Stimulated activated CD4-positive, alpha-beta T cell treated with anti-CD3 and anti-CD28 coated beads, Interleukin-12 subunit alpha, Interleukin-12 subunit beta, amount 100 ng/mL, for 4 hours (primary cell): Measurements from ENCODE around the gene ZNF324.
A peak's percentile ranks its signal among the peaks of the same experiment; 100 is the strongest.
"Not testable (repeated sequence)": the region's sequence is repeated elsewhere in the genome, so short reads cannot be mapped to it uniquely, and the experiment has no call there.

Experiments used
- DNase-seq: peaks from one replicate; pipeline ENCODE4 v3.0.0-alpha.2; 2020

ZNF324 gene

GRCh38 chr19:58473775-58474174 is 6.9 kb downstream of the ZNF324 start:
- no peak for DNase-seq

- DNase-seq, result no peak
Measured at GRCh38 chr19:58474291-58474996, 7.6 kb downstream of the ZNF324 start.

GRCh38 chr19:58474997-58475713 is 8.3 kb downstream of the ZNF324 start:
- DNase-seq, result no peak

GRCh38 chr19:58475714-58476497 is 9.0 kb downstream of the ZNF324 start, which contains the start of gene ZNF446:
ZNF446 (plus strand) TSS chr19:58476352; CDS start chr19:58477219, 867 bp downstream.
- peak; percentile 91 for DNase-seq

GRCh38 chr19:58476498-58477015 is 9.7 kb downstream of the ZNF324 start:
- DNase-seq, result no peak

GRCh38 chr19:58477130-58477529 is 10.2 kb downstream of the ZNF324 start:
- DNase-seq, result no peak

GRCh38 chr19:58477871-58478270 is 11.0 kb downstream of the ZNF324 start:
- DNase-seq, result no peak

- DNase-seq, result no peak
Measured at GRCh38 chr19:58479303-58479702, 12.4 kb downstream of the ZNF324 start.

GRCh38 chr19:58479736-58480480 is 13.0 kb downstream of the ZNF324 start:
- DNase-seq, result no peak

- no peak for DNase-seq
Measured at GRCh38 chr19:58480481-58480830, 13.6 kb downstream of the ZNF324 start.

GRCh38 chr19:58480831-58481230 is 14.0 kb downstream of the ZNF324 start:
- DNase-seq, result no peak

GRCh38 chr19:58482372-58482771 is 15.5 kb downstream of the ZNF324 start:
- DNase-seq, result no peak

- DNase-seq, result no peak
Measured at GRCh38 chr19:58483776-58484175, 16.9 kb downstream of the ZNF324 start.

- not testable (repeated sequence) for DNase-seq
Measured at GRCh38 chr19:58484349-58484748, 17.5 kb downstream of the ZNF324 start.

- DNase-seq, result no peak
Measured at GRCh38 chr19:58491393-58491792, 24.5 kb downstream of the ZNF324 start.

- no peak for DNase-seq
Measured at GRCh38 chr19:58492265-58492664, 25.4 kb downstream of the ZNF324 start.

GRCh38 chr19:58497634-58498170 is 30.8 kb downstream of the ZNF324 start:
- no peak for DNase-seq

- no peak for DNase-seq
Measured at GRCh38 chr19:58498316-58499020, 31.6 kb downstream of the ZNF324 start.

- DNase-seq, result peak; percentile 98
Measured at GRCh38 chr19:58499021-58499927, 32.4 kb downstream of the ZNF324 start.

GRCh38 chr19:58500242-58500641 is 33.4 kb downstream of the ZNF324 start:
- DNase-seq, result no peak
